HG02763 (cell line): ENCODE results near the gene POU5F1.
A peak's percentile ranks its signal among the peaks of the same experiment; 100 is the strongest.
"Not testable (repeated sequence)": the region's sequence is repeated elsewhere in the genome, so short reads cannot be mapped to it uniquely, and the experiment has no call there.

Experiments
- ATAC-seq: cut with Tn5 transposase; IDR thresholded peaks from one replicate; pipeline ENCODE4 v1.9.1; 2021; ENCODE audit warnings: mild to moderate bottlenecking, moderate library complexity; ENCODE audit not compliant: unreplicated experiment

Gene POU5F1

GRCh38 chr6:31169123-31169857 lies 1.2 kb downstream of the POU5F1 start:
- ATAC-seq = no peak

GRCh38 chr6:31168606-31169005 lies 1.9 kb downstream of the POU5F1 start:
- ATAC-seq = no peak

- ATAC-seq = no peak
Measured at GRCh38 chr6:31165986-31166385, 4.5 kb downstream of the POU5F1 start.

GRCh38 chr6:31165064-31165832 lies 5.2 kb downstream of the POU5F1 start:
- ATAC-seq = peak; percentile 52

- not testable (repeated sequence) for ATAC-seq
Measured at GRCh38 chr6:31164475-31165063, 5.9 kb downstream of the POU5F1 start.

- no peak for ATAC-seq
Measured at GRCh38 chr6:31163922-31164321, 6.6 kb downstream of the POU5F1 start.

- no peak for ATAC-seq
Measured at GRCh38 chr6:31162463-31163165, 7.9 kb downstream of the POU5F1 start.

- no peak for ATAC-seq
Measured at GRCh38 chr6:31161216-31162126, 9.0 kb downstream of the POU5F1 start.

- no peak for ATAC-seq
Measured at GRCh38 chr6:31158863-31159855, 11.3 kb downstream of the POU5F1 start.

GRCh38 chr6:31158140-31158862 lies 12.2 kb downstream of the POU5F1 start, which contains the start of gene TCF19:
Gene TCF19, plus strand, starts transcription at chr6:31158589. Its CDS starts 881 bp downstream, at chr6:31159470.
- ATAC-seq = peak; percentile 91

GRCh38 chr6:31157513-31158139 lies 12.9 kb downstream of the POU5F1 start, which contains the start of gene CCHCR1:
Gene CCHCR1, minus strand, starts transcription at chr6:31157802. Its CDS starts 202 bp downstream, at chr6:31157600.
- ATAC-seq = no peak

GRCh38 chr6:31156641-31157040 lies 13.8 kb downstream of the POU5F1 start:
- ATAC-seq = no peak

GRCh38 chr6:31154436-31154835 lies 16.0 kb downstream of the POU5F1 start:
- ATAC-seq = no peak

GRCh38 chr6:31152781-31153180 lies 17.7 kb downstream of the POU5F1 start:
- no peak for ATAC-seq

GRCh38 chr6:31149827-31150447 lies 20.5 kb downstream of the POU5F1 start:
- ATAC-seq = no peak

- ATAC-seq = no peak
Measured at GRCh38 chr6:31145386-31145785, 25.1 kb downstream of the POU5F1 start.

GRCh38 chr6:31144970-31145340 lies 25.5 kb downstream of the POU5F1 start:
- ATAC-seq = no peak
